ENCODE results near the gene PTCH1.

Gene PTCH1

DNA sequence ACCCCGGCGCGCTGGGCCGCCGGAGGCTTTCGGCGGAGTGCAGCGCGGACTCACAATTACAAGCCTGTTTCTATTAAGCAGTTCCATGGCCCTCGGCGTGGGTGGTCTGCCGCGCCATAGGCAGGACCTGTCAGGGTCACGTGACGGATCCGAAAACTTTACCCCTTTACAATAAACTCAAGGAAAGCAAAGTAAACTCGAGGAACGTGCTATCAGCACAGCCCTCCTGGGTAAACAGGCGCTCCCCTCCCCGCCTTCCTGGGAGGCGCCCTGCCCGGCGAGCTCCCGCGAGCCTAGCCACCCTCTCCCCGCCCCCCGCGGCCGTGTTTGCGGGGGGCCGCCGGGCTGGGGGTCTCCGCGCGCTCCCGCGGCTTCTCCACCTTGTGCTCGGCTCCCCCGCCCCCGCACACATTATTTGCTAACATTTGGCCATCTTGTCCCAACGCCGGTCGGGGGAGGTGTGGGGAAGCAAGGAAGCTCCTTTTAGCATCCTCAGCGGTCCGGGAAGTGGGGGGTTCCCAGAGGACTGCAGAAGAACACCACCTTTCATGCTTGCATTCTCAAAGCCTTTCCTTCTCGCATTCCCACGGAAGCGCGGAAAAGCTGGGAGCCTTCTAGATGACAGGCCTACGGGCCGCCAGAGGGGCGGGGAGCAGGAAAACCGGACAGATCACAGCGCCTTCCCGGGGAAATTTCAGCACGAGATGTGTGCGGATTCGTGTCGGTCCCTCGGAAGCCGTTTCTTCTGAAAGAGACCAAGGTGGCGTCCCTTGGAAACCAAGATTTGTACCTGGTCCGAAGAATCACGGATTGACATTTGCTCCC, at the start of gene PTCH1:
Gene PTCH1, minus strand, starts transcription at position 238 of the 825 bp plus-strand sequence.
- peak; percentile 77 for DNase-seq

DNA sequence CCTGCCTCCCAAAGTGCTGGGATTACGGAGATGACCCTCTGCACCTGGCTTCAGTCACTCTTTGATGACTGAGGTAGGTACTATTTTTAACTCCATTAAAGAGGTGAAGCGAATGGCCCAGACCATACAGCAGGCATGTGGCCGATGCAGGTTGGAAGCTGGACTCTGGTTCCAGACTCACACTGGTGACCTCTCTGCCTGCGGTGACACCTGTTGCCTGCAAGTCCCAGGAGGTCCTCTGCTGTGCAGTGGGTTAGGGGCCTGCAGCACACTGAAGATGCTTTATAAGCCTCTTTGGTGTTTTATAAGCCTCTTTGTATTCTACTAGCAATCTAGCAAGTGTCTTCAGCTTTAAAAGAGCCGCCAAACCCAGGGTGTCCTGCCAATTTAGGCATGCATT, 49.2 kb upstream of the PTCH1 start:
- no peak for DNase-seq

DNA sequence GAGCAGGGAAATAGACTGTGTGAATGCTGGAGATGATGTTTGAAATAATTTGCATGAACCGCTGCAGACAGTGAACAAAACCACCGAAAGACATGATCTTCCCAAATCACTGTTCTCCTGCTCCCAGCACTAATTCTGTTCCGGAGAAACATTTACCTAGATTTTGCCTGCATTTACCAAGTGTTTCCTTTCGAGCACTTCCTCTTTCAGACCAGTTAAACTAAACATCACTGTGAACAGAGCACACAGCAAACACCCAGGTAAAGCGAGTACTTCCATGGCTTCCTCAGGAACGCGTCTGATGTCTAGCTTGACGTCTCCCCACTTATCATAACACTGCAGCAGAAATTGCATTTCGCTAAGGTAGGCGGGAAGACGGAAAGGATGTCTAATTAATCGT, 45.1 kb upstream of the PTCH1 start:
- DNase-seq = no peak

DNA sequence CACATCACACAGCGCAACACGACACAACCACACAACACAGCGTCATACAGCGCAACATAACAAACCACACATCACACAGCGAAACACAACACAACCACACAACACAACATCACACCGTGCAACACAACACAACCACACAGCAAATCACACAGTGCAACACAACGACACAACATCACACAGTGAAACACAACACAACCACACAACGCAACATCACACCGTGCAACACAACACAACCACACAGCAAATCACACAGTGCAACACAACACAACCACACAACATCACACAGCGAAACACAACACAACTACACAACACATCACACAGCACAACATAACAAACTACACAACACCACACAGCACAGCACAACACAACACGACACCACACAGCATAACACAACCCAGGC, 40.4 kb upstream of the PTCH1 start:
- DNase-seq = no peak

DNA sequence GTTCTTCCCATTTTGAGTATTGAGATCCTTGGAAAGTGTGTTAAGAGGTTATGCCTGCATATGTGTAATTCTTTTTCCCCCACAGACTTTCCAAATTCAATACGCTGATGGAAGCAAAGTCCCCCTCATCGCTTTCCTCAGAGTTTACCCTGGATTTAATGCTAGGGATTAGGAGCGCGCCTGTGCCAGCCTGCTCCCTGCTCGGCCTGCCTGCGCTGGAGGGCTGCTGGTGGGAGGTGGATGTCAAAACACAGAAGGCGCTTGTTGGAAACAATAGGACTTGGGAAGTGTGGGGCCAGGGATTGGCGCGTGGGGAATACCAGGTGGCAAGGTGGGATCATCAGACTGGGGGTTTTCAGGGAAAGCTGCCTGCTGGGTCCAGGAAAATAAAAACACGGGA, 39.8 kb upstream of the PTCH1 start:
- no peak for DNase-seq

DNA sequence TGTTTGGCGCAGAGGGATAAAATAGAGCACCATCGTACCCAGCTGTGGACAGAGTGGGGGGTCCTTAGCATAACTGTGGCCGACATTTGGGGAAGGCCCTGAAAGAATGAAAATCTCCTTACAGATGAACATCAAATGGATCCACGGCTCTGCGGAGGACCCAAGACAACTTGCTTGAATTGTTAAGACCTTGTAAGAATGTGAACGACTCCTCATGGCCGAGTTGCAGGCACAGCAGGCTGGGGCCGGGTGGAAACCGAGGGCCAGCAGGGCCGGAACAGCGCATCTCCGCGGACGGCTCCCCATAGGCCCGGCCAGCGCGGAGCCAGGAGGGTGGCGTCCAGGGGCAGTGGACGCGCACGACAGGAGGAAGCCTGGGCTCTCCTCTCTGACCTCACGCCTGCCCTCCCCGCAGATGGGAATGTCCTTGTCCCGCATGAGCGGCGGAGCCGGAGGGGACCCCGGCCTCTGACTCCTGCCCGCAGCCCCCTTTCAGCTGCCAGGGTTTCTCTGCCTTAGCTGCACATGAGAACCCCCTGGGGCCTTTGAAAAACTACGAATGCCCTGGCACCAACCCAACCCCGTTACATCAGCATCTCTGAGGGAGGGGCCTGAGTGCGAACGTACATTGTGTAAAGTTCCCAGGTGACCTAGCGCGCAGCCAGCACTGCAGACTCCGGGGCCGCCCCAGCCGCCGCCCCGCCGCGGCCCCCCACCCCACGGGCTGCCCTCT, 36.2 kb upstream of the PTCH1 start:
- peak; percentile 66 for DNase-seq

DNA sequence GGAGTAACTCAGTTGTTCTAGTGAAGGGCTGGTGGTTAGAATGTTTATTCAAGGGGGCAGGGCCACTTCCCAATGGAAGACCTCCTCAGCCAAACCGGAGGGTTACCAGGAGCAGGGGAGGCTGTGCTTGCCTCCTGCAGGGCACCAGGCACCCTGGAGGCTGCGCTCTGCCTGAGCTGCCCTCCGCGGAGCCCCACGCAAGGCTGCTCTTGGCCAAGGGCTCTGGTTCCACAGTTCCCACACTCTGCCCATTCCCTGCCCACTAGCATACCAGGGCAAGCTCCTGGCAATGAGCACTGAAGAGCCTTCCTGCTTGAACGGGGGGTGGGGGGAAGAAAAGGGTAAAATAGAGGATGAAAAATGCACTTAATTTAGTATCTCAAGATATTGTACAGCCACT, 35.5 kb upstream of the PTCH1 start:
- no peak for DNase-seq

DNA sequence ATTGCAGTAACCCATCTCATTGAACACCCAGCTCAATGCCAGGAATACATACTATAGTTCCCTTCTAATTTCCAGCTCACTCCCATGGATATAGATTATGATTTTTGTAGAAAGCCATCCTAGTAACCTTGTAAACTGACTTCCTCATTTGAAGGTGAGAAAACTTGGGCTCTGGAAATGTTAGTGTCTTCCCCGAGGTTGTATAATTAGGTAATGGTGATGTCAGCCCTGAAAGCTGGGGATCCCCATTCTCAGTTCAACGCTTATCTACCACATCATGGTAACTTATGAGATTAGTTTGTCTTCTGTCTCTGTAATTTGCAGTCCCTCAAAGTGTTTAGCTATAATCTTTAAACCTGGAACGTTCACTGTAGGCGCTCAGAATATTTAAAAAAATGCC, 34.6 kb upstream of the PTCH1 start:
- no peak for DNase-seq

DNA sequence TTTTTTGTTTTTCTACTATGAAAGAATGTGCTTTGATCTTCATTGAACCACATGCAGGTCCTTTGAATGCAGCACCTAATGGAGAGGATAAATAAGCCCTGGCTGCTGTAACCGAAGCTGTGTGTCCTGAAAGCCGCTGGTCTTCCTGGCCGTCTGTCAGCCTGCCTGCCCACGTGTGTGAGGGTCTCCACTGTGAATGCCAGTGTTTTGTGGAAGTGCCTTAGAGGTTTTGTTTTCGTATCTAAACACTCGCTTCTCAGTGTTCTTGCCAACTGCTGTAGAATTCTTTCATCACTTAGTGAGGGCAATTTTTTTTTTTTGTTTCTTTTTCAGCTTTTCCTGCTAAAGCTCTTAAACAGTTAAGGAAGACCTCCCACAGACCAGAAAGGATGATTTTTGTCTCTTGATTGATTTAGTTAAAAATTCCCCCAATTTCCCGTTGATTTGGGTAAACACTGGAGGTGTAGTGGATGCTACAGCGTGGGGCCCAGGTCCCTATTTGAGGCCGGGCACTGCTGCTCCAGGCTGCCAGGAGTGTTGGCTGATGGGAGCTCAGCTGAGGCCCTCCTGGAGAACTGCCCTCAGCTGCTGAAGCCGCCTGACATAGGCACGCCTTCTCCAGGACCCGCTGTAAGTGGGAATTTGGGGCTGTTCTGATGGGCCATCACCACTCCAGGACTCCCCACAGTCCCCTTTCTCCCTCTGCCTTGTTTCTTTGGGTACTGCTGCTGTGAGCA, 29.2 kb upstream of the PTCH1 start:
- no peak for DNase-seq

DNA sequence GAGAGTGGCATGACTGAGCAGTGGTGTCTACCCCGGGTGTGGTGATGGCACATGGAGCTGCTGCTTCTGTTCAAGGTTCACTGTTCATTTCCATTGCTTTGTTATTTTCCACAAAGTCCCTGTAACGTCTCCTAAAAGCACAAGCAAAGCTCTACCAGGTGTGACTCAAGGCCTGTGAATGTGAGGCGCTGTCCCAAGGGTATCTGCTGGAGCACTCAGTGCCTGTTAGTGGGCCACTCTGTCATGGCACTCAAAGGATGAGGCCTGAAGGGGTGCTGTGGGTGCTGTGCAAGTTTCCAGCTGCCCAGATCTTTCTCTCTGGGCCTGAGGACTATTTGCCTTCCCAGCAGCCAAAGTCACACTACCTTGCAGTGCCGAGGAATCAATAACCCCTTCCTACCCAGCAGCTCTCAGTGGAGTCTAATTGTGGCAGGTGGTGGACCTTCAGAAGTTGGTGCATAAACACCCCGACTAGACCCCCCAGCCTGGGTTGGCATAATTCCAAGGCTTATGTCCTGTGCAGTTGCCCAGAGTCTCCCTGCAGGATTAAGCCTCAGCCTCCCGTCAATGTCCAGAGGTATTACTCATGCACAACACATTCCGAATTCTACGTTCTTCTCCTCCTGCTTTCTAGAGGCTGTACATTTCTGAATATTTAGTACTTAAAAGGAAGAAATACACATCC, 17.4 kb upstream of the PTCH1 start:
- DNase-seq = no peak

DNA sequence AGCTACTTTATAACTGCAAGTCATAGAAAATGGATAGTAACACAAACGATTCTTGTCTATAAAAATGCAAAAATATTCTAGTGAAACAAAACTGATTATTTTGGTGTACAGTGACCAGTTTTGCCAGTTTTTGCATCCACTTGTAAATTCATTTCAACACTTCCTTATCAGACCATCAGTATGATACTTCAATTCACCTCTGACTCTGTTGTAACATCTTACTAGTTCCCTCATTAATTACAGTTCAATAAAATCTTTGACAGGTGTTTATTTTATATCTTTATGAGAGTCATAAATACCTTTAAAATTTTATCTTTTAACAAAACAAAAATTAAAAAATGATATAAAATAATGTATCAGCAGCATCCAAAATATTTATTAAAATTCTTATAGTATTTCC, 13.1 kb upstream of the PTCH1 start:
- DNase-seq = no peak

DNA sequence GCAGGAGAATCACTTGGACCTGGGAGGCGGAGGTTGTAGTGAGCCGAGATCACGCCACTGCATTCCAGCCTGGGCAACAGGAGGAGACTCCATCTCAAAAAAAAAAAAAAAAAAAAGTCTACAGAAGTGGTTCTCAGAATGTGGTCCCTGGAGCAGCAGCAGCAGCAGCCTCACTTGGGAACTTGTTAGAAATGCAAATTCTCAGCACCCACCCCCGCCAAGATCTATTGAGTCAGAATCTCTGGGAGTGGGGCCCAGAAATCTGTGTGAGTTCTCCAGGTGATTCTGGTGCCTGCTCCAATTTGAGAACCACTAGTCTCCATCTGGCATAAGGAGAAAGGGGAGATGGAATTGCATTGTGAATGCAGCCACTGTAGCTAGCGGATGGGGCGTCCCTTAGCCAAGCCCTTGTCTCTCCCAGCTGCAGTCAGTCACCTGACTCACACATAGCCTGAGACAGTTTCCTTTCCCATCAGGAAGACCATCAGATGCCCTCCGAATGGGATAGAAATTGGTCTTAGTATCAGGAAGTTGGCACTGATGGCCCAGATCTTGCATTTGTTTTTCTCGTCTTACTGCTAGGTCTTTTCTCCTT, 12.2 kb upstream of the PTCH1 start:
- no peak for DNase-seq

DNA sequence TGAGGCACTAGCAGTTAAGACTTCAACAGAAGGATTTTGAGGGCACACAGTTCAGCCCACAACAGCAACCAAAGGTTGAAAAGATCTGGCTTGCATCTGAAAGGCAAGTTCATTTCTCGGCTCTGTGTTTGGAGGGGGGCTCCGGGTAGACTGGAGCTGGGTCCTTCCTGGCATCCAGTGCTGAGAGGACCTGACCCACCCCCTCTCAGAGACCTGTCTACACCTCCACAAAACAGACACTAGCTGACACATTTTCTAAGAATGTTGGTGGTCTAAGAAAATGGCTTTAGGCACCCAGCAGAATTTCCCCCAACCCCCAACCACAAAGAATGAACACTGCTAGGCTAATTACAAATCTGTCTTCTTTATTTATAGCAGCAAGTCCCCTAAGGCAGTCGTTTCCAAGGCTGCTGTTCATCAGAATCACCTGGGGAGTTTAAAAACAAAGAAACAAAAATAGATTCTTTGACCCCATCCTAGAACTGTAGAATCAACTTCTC, 6.2 kb upstream of the PTCH1 start:
- DNase-seq = no peak

DNA sequence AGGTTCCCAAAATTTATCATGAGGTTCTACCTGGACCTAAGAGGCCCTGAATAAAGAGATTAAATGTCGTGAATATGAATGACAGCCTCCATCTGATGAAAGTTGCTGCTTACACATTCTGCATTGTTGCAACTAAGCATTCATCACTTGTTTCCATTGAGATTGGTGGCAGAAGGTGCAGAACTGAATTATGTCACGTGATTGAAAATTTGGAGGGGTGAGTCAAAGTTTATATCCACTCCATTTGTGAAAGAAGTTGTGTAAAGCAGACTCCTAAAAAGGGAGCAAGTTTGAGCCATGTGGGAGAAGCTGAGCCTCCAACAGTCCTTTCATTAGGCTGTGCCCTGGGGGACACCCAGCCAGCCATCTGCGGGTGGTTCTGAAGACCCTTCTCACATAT, 4.9 kb upstream of the PTCH1 start:
- DNase-seq = no peak

DNA sequence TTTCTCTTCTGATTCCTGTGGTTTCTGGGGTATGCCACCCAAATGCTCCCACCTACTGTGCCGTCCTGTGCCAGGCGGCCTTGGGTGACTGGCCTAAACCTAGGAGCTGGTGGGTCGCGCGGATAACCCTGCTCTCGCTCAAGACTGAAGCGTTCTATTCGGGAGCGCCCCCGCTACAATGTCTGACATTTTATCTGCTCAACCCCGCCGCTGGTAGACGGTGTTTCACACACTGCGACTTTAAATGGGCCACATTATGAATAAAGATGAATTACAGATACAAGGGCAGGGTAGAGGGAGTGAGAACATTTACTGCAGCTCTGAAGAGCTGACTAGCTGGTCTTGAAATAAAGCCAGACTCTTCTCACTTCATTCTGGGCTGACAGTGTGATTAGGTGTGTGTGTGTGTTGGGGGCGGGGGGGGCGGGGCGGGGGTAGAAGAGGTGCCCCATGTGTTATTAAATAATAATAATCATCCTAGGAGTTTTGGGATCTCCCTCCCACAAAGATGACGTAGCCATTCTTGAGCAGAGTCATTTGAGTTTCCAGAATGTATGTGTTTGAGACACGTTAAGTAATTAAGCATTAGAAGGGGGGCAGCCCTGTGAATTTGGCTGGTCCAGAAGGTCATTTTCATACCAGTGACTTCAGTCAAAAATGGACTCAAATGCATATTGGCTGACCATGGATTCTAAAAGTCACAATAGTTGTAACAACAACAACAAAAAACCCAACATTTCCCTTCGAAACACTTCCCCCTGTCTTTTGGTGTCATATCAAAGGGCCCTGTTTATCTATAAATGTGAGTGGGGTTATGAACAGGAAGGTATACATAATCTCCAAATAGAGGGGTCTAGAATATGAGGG, 1.0 kb upstream of the PTCH1 start:
- no peak for DNase-seq

DNA sequence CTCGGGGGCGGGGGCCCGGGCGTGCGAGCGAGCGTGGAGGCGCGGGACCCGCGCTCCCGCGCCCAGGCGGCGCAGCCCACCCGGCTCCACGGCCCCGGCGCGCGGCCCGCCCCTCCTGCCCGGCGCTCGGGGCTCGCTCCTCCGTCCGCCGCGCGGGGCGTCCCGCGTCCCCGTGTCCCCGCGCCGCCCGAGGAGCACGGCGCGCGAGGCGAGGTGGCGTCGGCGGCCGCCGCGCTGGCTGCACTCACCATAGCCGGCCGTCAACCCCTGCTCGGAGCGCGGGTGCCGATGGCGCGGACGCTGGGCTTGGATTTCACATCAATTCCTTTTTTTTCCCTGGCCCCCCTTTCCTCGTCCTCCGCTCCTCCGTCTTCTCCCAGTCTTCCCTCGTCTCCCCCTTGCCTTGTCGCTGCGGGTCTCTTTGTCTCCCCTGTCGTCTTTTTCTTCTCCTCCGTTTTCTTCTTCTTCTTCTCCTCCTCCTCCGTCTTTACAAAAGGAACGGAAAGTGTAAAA, 494 bp downstream of the PTCH1 start:
- DNase-seq = no peak

DNA sequence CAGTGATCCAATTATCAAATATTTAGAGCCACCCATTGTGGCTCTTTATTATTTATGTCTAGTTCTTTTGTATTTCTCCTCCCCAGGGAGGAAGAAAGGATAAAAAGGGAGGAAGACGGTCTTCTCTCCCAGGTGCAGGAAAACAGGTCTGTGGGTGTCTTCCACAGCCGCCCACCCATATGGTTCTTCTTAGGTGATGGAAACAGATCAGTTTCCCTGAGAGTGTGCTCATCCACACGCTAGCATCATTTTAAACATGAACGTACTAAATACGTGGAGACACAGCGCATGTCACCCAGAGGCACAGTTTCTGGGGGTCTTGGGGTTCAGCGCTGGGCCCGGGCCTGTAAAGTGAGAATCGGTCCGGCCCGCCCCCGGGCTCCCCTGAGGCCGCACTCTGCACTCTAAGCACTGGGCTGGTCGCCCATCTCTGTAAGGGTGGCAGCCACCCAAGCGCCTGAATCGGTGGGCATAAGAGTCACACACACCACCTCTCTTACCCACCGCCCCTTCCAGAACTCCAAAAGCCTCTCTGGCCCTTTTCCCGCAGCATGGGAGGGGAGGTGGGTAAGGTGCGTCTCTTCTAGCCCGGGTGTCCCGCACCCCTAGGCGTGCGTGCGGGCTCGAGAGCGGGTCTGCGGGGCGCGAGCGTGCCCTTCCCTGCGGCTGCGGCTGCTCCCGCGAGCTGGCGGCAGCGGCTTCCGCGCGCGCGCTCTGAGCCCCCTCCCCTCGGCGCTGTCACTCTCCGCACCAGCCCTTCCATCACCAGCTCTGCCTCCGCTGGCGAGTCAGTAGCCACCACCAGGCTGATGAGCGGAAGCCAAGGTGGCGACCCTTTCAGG, 1.3 kb downstream of the PTCH1 start:
- no peak for DNase-seq

DNA sequence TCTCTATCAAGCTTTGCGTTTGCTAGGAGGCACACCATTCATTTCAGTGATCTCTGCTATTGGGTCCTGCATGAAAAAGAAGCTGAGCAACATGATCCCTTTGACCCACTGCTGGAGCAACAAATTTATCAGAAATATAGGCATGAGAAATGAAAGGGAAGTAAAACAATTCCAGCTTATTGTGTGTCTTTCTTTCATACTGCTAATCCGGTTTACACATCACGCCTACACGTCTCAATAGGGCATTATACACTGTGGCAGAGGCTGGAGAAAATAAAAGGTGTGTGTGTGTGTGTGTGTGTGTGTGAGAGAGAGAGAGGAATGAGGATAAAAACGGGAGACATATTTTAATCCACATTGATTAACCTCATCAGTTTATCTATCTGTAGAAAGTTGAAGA, 2.4 kb downstream of the PTCH1 start:
- no peak for DNase-seq

DNA sequence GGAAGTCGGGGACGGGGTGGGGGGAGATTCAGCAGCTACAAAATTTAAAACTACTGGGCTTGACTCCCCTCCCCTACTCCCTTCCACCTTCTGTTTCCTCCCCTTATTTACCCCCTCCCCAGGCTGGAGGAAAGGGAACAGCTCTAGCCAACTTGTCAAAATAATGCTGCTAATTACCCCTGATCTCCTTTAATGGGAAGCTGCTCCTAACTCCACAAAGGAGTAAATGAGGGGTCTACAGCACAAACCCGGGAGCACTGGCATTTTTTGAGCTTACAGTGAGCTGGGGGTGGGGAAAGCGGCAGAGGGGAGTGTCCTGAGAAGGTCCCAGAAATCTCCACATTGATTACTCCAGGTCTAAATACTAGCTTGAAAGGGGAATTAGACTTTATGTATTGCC, 3.1 kb downstream of the PTCH1 start:
- no peak for DNase-seq

DNA sequence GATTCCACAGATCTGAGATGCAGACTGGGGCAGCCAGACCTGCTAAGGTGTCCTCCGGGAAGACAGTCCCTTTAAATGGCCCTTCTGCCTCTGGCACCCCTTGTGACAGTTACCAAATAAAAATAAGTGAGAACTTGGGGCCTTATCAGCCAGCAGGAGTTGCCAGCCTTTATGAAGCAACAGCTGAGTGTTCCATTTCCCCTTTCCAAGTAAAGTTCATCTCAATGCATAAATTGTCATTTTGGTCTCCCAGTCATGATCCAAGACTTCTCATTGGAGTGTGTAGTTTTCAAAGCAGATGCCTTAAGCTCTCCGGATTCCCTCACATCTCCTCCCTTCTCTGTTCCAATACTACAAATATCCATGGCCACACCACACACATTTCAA, 4.1 kb downstream of the PTCH1 start:
- no peak for DNase-seq

All from right hindlimb (tissue), 1 donor.